Tibial nerve (tissue), 4 donors: ENCODE data around the gene ARMC12. TPM values are rescaled to one million over a fixed set of nuclear protein-coding genes. Genes with fewer than 3 reads are reported as not detected.

Source experiments
- DNase-seq, 2 donors: peaks; one replicate each; pipeline ENCODE4 v3.0.0-alpha.2; 2019; ENCODE audit warnings: low spot score in 2 of 2
- H3K27ac ChIP-seq, 4 donors: fragments of 200-600 bp; sonication (generic) in 3 of 4; one replicate each; pipeline ENCODE4 v1.5.1; 2017 to 2019; ENCODE audit warnings: mild to moderate bottlenecking in 1 of 4
- H3K27me3 ChIP-seq, 2 donors: fragments of 200-600 bp; sonication (generic) in 1 of 2; one replicate each; pipeline versions ENCODE4 v1.5.1 to v1.6.0; 2017 to 2019
- H3K36me3 ChIP-seq, 3 donors: fragments of 200-600 bp; sonication (generic); one replicate each; pipeline ENCODE4 v1.5.1; 2018 to 2019
- H3K4me1 ChIP-seq, 4 donors: fragments of 200-600 bp; sonication (generic) in 3 of 4; one replicate each; pipeline ENCODE4 v1.5.1; 2017 to 2019
- H3K4me3 ChIP-seq, 4 donors: fragments of 200-600 bp; sonication (generic) in 3 of 4; one replicate each; pipeline ENCODE4 v1.5.1; 2017 to 2019; ENCODE audit warnings: mild to moderate bottlenecking in 1 of 4, moderate library complexity in 1 of 4
- H3K9me3 ChIP-seq, 4 donors: fragments of 200-600 bp; sonication (generic) in 3 of 4; one replicate each; pipeline ENCODE4 v1.5.1; 2017 to 2019
- CTCF ChIP-seq, 5 experiments: fragments of 200-600 bp in 3 of 5; fragments of 450-650 bp in 2 of 5; sonication (generic) in 3 of 5; IDR thresholded peaks; one replicate each; pipeline ENCODE4 v1.5.1; 2016 to 2019; ENCODE audit warnings: antibody characterized with exemption in 5 of 5, mild to moderate bottlenecking in 3 of 5, moderate library complexity in 2 of 5
- EP300 ChIP-seq, 2 donors: sonication (generic); formaldehyde crosslinking; IDR thresholded peaks; one replicate each; pipeline ENCODE4 v1.6.1; 2017; ENCODE audit warnings: antibody characterized with exemption in 2 of 2, mild to moderate bottlenecking in 1 of 2
- POLR2A ChIP-seq, 2 donors: fragments of 450-650 bp; IDR thresholded peaks; one replicate each; pipeline ENCODE4 v1.6.1; 2017; ENCODE audit warnings: antibody characterized with exemption in 2 of 2, mild to moderate bottlenecking in 2 of 2, moderate library complexity in 2 of 2
- WGBS, 2 donors: methylation state at CpG; one replicate each; pipeline ENCODE4 v1.1.5; 2018; 5-methylcytosine and 5-hydroxymethylcytosine counted together
- total RNA-seq, 4 donors: library from RNA; depleted of rRNA; stranded (reverse); fragments of >200 nt; gene quantifications; one replicate each; pipeline ENCODE4 v1.1.0, GENCODE V29; 2016

ARMC12 gene
- total RNA-seq, 4 donors from 2014 or later = 2.2 to 2.9 TPM; not detected in 2

GRCh38 chr6:35775031-35775430, 38.2 kb downstream of the ARMC12 start:
- peaks cover 0 to 47% of the 10 kb centered on the region in 2 donors for H3K27me3 ChIP-seq
- H3K36me3 ChIP-seq = no peaks in the 10 kb centered on the region
- no peak for TF ChIP-seq POLR2A (IDR thresholded peaks at IDR 0.05)
- TF ChIP-seq CTCF (IDR thresholded peaks at IDR 0.05) = no peak
- no peak for TF ChIP-seq EP300 (IDR thresholded peaks at IDR 0.05)
- 41 to 48% methylated on average over 6 of the region's 6 CpGs for WGBS, 2 donors
- no peak for DNase-seq
- H3K9me3 ChIP-seq = no peaks in the 10 kb centered on the region
- no peak overlapping the region for H3K4me3 ChIP-seq
- peaks cover 0 to 9% (median 3%) of the 10 kb centered on the region in 4 donors for H3K4me1 ChIP-seq
- no peak overlapping the region for H3K27ac ChIP-seq

GRCh38 chr6:35776364-35777215, 39.8 kb downstream of the ARMC12 start, which contains the start of gene CLPSL2:
Gene CLPSL2, plus strand, starts transcription at chr6:35776598. Its CDS starts 21 bp downstream, at chr6:35776619.
- Histone ChIP-seq H3K4me3 (peak within 1 kb of the TSS in 3 of 4 donors; percentile 19 to 44 (median 33)), H3K9me3 (no peaks in the 10 kb centered on the region), H3K27me3 (peaks cover 0 to 47% of the 10 kb centered on the region in 2 donors), H3K36me3 (no peaks in the 10 kb centered on the region), H3K4me1 (peaks cover 0 to 9% (median 3%) of the 10 kb centered on the region in 4 donors), H3K27ac (no peak within 1 kb of the TSS)
- no peak for TF ChIP-seq POLR2A (IDR thresholded peaks at IDR 0.05)
- TF ChIP-seq CTCF (IDR thresholded peaks at IDR 0.05) = no peak
- no peak for DNase-seq
- 3% methylated on average over 25 to 52 of the region's 56 CpGs for WGBS, 2 donors

GRCh38 chr6:35777356-35778102, 40.7 kb downstream of the ARMC12 start:
- Histone ChIP-seq H3K36me3 (no peaks in the 10 kb centered on the region), H3K27me3 (peaks cover 0 to 40% of the 10 kb centered on the region in 2 donors)
- no peak for DNase-seq

GRCh38 chr6:35778437-35778836, 41.6 kb downstream of the ARMC12 start:
- H3K27ac ChIP-seq = no peak overlapping the region
- DNase-seq = no peak
- no peak for TF ChIP-seq CTCF (IDR thresholded peaks at IDR 0.05)
- no peak for TF ChIP-seq EP300 (IDR thresholded peaks at IDR 0.05)
- no peak for TF ChIP-seq POLR2A (IDR thresholded peaks at IDR 0.05)
- H3K9me3 ChIP-seq = no peaks in the 10 kb centered on the region
- peaks cover 0 to 39% of the 10 kb centered on the region in 2 donors for H3K27me3 ChIP-seq
- WGBS, 2 donors = 86 to 100% methylated on average over 2 of the region's 2 CpGs
- H3K4me1 ChIP-seq = peaks cover 0 to 9% (median 3%) of the 10 kb centered on the region in 4 donors
- H3K36me3 ChIP-seq = no peaks in the 10 kb centered on the region
- no peak overlapping the region for H3K4me3 ChIP-seq

More at GRCh38 chr6:35777356-35778102, 40.7 kb downstream of the ARMC12 start:
- Histone ChIP-seq H3K4me3 (no peak overlapping the region), H3K4me1 (peaks cover 0 to 9% (median 3%) of the 10 kb centered on the region in 4 donors), H3K9me3 (no peaks in the 10 kb centered on the region), H3K27ac (no peak overlapping the region)
- TF ChIP-seq CTCF (IDR thresholded peaks at IDR 0.05) = no peak
- no peak for TF ChIP-seq POLR2A (IDR thresholded peaks at IDR 0.05)
- no peak for TF ChIP-seq EP300 (IDR thresholded peaks at IDR 0.05)
- WGBS, 2 donors = 72 to 77% methylated on average over 10 of the region's 10 CpGs
